ENCODE results near the gene LONP1.

The LONP1 gene

GRCh38 chr19:5680437-5681368 lies 39.2 kb downstream of the LONP1 start, which contains the start of the genes HSD11B1L and MICOS13:
TSS of gene HSD11B1L (plus strand) at chr19:5681027. CDS start at chr19:5684833, 3,806 bp downstream.
TSS of gene MICOS13 (minus strand) at chr19:5680516. CDS start at chr19:5680486, 30 bp downstream.
- DNase-seq (ENCODE audit: low read depth in 4 of 4, low spot score in 1 of 4) = peak; percentile 94 to 95 (median 94)

GRCh38 chr19:5680084-5680436 lies 39.9 kb downstream of the LONP1 start:
- no peak for DNase-seq (ENCODE audit: low read depth in 4 of 4, low spot score in 1 of 4)

- DNase-seq (ENCODE audit: low read depth in 4 of 4, low spot score in 1 of 4) = no peak
Observed at GRCh38 chr19:5679289-5680083, 40.5 kb downstream of the LONP1 start.

- no peak for DNase-seq (ENCODE audit: low read depth in 4 of 4, low spot score in 1 of 4)
Observed at GRCh38 chr19:5678071-5678718, 41.8 kb downstream of the LONP1 start.

- DNase-seq (ENCODE audit: low read depth in 4 of 4, low spot score in 1 of 4) = no peak
Observed at GRCh38 chr19:5677580-5677979, 42.4 kb downstream of the LONP1 start.

GRCh38 chr19:5677136-5677535 lies 42.8 kb downstream of the LONP1 start:
- DNase-seq (ENCODE audit: low read depth in 4 of 4, low spot score in 1 of 4) = no peak

- no peak for DNase-seq (ENCODE audit: low read depth in 4 of 4, low spot score in 1 of 4)
Observed at GRCh38 chr19:5676772-5677105, 43.2 kb downstream of the LONP1 start.

- no peak for DNase-seq (ENCODE audit: low read depth in 4 of 4, low spot score in 1 of 4)
Observed at GRCh38 chr19:5676105-5676771, 43.7 kb downstream of the LONP1 start.

- no peak for DNase-seq (ENCODE audit: low read depth in 4 of 4, low spot score in 1 of 4)
Observed at GRCh38 chr19:5674714-5675113, 45.2 kb downstream of the LONP1 start.

- no peak for DNase-seq (ENCODE audit: low read depth in 4 of 4, low spot score in 1 of 4)
Observed at GRCh38 chr19:5673752-5674151, 46.2 kb downstream of the LONP1 start.

GRCh38 chr19:5672708-5673459 lies 47.1 kb downstream of the LONP1 start:
- no peak for DNase-seq (ENCODE audit: low read depth in 4 of 4, low spot score in 1 of 4)

GRCh38 chr19:5671600-5671999 lies 48.3 kb downstream of the LONP1 start:
- no peak for DNase-seq (ENCODE audit: low read depth in 4 of 4, low spot score in 1 of 4)

- no peak for DNase-seq (ENCODE audit: low read depth in 4 of 4, low spot score in 1 of 4)
Observed at GRCh38 chr19:5669212-5669611, 50.7 kb downstream of the LONP1 start.

- no peak for DNase-seq (ENCODE audit: low read depth in 4 of 4, low spot score in 1 of 4)
Observed at GRCh38 chr19:5667751-5668271, 52.1 kb downstream of the LONP1 start.

- no peak for DNase-seq (ENCODE audit: low read depth in 4 of 4, low spot score in 1 of 4)
Observed at GRCh38 chr19:5666921-5667610, 52.9 kb downstream of the LONP1 start.

GRCh38 chr19:5665781-5666513 lies 54.0 kb downstream of the LONP1 start:
- DNase-seq (ENCODE audit: low read depth in 4 of 4, low spot score in 1 of 4) = no peak

GRCh38 chr19:5664515-5664914 lies 55.4 kb downstream of the LONP1 start:
- DNase-seq (ENCODE audit: low read depth in 4 of 4, low spot score in 1 of 4) = no peak

GRCh38 chr19:5663904-5664303 lies 56.0 kb downstream of the LONP1 start:
- DNase-seq (ENCODE audit: low read depth in 4 of 4, low spot score in 1 of 4) = no peak

- no peak for DNase-seq (ENCODE audit: low read depth in 4 of 4, low spot score in 1 of 4)
Observed at GRCh38 chr19:5661483-5661882, 58.5 kb downstream of the LONP1 start.
